ENCODE results near the gene PLCB1.

GRCh38 chr20:8726460-8726859 lies 594.4 kb downstream of the PLCB1 start:
- TF ChIP-seq CTCF (IDR thresholded peaks at IDR 0.05) (no peak), FOXJ3 (CRISPR knock-in tag; IDR thresholded peaks at IDR 0.05; ENCODE audit: borderline replicate concordance) (no peak), ZNF281 (CRISPR knock-in tag; IDR thresholded peaks at IDR 0.05) (no peak), TP53 (CRISPR knock-in tag; IDR thresholded peaks at IDR 0.05) (no peak), E2F4 (CRISPR knock-in tag; IDR thresholded peaks at IDR 0.05; ENCODE audit: borderline replicate concordance, low read depth) (no peak), GABPB1 (CRISPR knock-in tag; IDR thresholded peaks at IDR 0.05) (no peak), SMAD3 (CRISPR knock-in tag; IDR thresholded peaks at IDR 0.05; ENCODE audit: borderline replicate concordance) (no peak), SMAD4 (CRISPR knock-in tag; IDR thresholded peaks at IDR 0.05) (no peak), SP1 (CRISPR knock-in tag; conservative IDR thresholded peaks at IDR 0.05) (no peak), ATF2 (CRISPR knock-in tag; IDR thresholded peaks at IDR 0.05; ENCODE audit: borderline replicate concordance, low read depth) (no peak), IRF2 (CRISPR knock-in tag; IDR thresholded peaks at IDR 0.05; ENCODE audit: borderline replicate concordance, low read depth) (no peak), ATF1 (CRISPR knock-in tag; IDR thresholded peaks at IDR 0.05) (no peak)
- TF ChIP-seq, protein P1, sequence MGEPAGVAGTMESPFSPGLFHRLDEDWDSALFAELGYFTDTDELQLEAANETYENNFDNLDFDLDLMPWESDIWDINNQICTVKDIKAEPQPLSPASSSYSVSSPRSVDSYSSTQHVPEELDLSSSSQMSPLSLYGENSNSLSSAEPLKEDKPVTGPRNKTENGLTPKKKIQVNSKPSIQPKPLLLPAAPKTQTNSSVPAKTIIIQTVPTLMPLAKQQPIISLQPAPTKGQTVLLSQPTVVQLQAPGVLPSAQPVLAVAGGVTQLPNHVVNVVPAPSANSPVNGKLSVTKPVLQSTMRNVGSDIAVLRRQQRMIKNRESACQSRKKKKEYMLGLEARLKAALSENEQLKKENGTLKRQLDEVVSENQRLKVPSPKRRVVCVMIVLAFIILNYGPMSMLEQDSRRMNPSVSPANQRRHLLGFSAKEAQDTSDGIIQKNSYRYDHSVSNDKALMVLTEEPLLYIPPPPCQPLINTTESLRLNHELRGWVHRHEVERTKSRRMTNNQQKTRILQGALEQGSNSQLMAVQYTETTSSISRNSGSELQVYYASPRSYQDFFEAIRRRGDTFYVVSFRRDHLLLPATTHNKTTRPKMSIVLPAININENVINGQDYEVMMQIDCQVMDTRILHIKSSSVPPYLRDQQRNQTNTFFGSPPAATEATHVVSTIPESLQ (CRISPR knock-in tag; IDR thresholded peaks at IDR 0.05): no peak

All from WTC11 (cell line).